OCI-LY7 (cell line): Measurements from ENCODE around the gene FAM168B.

ENCODE experiments used
- EZH2phosphoT487 ChIP-seq: fragments of 200-600 bp; sonication (generic); IDR thresholded peaks from 2 replicates; pipeline ENCODE4 v1.6.1; 2018; ENCODE audit warnings: low read depth, borderline replicate concordance, mild to moderate bottlenecking, mixed run types, antibody characterized with exemption, low read length, moderate library complexity, mixed read lengths
- TF ChIP-seq, protein P1 (sequence below): fragments of 200-600 bp; sonication (generic); conservative IDR thresholded peaks from 2 replicates; pipeline ENCODE4 v1.5.1; 2014; ENCODE audit warnings: mild to moderate bottlenecking, antibody characterized with exemption, low read length, moderate library complexity, mixed read lengths

DNA sequence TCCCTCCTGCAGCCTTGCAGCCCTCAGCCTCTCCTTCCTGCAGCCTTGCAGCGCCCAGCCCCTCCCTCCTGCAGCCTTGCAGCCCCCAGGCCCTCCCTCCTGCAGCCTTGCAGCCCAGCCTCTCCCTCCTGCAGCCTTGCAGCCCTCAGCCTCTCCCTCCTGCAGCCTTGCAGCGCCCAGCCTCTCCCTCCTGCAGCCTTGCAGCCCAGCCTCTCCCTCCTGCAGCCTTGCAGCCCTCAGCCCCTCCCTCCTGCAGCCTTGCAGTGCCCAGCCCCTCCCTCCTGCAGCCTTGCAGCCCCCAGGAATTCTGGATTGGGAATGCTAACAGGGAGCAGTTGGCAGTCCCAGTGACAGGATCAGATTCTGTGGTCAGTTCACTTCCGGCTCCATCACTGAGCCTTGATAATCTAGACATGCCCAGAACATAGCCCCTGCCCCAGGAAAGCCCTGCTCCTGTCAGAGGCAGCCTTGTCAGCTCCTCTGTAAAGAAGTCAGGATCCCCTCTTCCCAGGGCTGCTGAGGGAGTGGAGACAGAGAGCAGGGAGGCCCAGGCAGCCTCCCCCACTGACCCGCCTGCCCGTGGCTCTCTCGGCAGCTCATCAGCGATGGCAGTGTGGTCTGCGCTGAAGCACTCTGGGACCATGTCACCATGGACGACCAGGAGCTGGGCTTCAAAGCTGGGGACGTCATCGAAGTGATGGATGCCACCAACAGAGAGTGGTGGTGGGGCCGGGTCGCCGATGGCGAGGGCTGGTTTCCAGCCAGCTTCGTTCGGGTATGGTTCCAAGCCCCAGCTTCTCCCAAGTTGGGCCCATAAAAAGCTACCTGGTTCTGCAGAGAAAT lies 54.8 kb downstream of the FAM168B start:
- TF ChIP-seq, protein P1, sequence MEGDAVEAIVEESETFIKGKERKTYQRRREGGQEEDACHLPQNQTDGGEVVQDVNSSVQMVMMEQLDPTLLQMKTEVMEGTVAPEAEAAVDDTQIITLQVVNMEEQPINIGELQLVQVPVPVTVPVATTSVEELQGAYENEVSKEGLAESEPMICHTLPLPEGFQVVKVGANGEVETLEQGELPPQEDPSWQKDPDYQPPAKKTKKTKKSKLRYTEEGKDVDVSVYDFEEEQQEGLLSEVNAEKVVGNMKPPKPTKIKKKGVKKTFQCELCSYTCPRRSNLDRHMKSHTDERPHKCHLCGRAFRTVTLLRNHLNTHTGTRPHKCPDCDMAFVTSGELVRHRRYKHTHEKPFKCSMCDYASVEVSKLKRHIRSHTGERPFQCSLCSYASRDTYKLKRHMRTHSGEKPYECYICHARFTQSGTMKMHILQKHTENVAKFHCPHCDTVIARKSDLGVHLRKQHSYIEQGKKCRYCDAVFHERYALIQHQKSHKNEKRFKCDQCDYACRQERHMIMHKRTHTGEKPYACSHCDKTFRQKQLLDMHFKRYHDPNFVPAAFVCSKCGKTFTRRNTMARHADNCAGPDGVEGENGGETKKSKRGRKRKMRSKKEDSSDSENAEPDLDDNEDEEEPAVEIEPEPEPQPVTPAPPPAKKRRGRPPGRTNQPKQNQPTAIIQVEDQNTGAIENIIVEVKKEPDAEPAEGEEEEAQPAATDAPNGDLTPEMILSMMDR: no peak
- no peak for TF ChIP-seq EZH2phosphoT487
